ENCODE data around the gene MAN2A1. TPM values are rescaled to one million over a fixed set of nuclear protein-coding genes. Genes with fewer than 3 reads are reported as not detected.

Gene MAN2A1
- total and polyA plus RNA-seq, 7 experiments from 2014 or later, result 24.9 to 107 (median 56.4) TPM

DNA sequence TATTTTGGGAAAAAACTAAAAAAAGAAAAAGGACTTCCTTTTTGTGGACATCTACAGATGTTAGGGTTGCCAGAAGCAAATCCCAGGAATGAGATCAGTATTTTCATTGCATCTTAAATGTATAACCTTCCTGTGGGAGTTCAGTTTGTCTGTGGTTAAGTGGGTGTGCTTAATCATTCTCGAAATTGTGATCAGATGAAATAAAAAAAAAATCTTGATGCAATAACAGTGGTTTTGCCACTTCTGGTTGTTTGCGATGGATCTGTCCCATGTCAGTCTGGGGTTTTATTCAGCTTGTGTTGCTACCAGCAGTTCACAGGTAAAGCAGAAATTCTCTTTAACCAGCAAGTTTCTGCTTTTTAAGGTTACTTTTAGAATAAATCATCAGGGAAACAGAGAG is 179.0 kb downstream of the MAN2A1 start:
- Mint-ChIP-seq H3K27ac (peak overlapping the region; percentile 29 to 90 (median 69)), H3K4me3 (peak overlapping the region in 7 of 10 donors; percentile 26 to 74 (median 49)), H3K4me1 (peaks cover 14 to 80% (median 60%) of the 10 kb centered on the region in 7 donors), H3K9me3 (peaks cover 0 to 7% (median 0%) of the 10 kb centered on the region in 11 donors), H3K27me3 (no peaks in the 10 kb centered on the region), H3K36me3 (peaks cover 11 to 52% (median 47%) of the 10 kb centered on the region in 5 donors)
- ChIA-PET CTCF (no interaction called here), POLR2A (interaction anchor here (0.6 to 2.3 kb wide), 3 partner anchors 9 to 1212 kb away, joined by 3 to 10 read pairs (median 3); no protein-coding TSS in a partner anchor)
- DNase-seq (peak in 4 of 9 donors; percentile 9 to 39 (median 19)), ATAC-seq (no peak)
- H3K27me3 ChIP-seq (ENCODE audit: control insufficient read depth in 2 of 2, insufficient read depth in 2 of 2, low read length in 2 of 2), result no peaks in the 10 kb centered on the region
- no peaks in the 10 kb centered on the region for H3K9me3 ChIP-seq (ENCODE audit: control insufficient read depth in 2 of 3, low read length in 3 of 3)
- H3K36me3 ChIP-seq (ENCODE audit: control insufficient read depth in 2 of 3, insufficient read depth in 3 of 3, low read length in 3 of 3), result peaks cover 0 to 13% (median 0%) of the 10 kb centered on the region in 3 experiments
- no peak overlapping the region for H3K27ac ChIP-seq (ENCODE audit: low read depth, low read length)
- peaks cover 5 to 14% of the 10 kb centered on the region in 2 donors for H3K4me1 ChIP-seq (ENCODE audit: control insufficient read depth in 2 of 2, insufficient read depth in 2 of 2, low read length in 2 of 2)
- intact Hi-C loops (cut with micrococcal nuclease), result no loop called here
- H3K4me3 ChIP-seq (ENCODE audit: low read length), result no peak overlapping the region

DNA sequence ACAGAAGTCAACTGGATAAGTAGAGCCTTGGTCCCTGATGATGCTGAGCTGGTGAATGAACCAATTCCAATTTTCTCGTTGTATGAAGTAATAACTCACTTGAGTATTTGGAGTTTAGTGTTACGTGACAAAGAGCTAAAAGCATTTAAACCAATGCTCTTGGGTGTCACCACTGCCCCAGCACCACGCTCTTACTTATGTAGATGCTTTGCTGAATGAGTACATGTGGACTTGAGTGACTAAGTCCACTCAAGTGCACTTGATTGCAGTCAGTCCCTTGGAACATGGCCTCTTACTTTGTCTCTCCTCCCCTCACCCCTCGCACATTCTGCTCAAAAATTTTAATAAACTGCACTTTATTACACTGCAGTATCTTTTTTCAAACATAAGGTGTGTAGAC is 184.0 kb downstream of the MAN2A1 start:
- Histone ChIP-seq H3K36me3 (ENCODE audit: control insufficient read depth in 2 of 3, insufficient read depth in 3 of 3, low read length in 3 of 3) (no peaks in the 10 kb centered on the region), H3K9me3 (ENCODE audit: control insufficient read depth in 2 of 3, low read length in 3 of 3) (no peaks in the 10 kb centered on the region), H3K4me1 (ENCODE audit: control insufficient read depth in 2 of 2, insufficient read depth in 2 of 2, low read length in 2 of 2) (peaks cover 1 to 24% of the 10 kb centered on the region in 2 donors), H3K27me3 (ENCODE audit: control insufficient read depth in 2 of 2, insufficient read depth in 2 of 2, low read length in 2 of 2) (no peaks in the 10 kb centered on the region), H3K4me3 (ENCODE audit: low read length) (no peak overlapping the region), H3K27ac (ENCODE audit: low read depth, low read length) (no peak overlapping the region)
- DNase-seq (no peak), ATAC-seq (no peak)
- Mint-ChIP-seq H3K9me3 (peaks cover 0 to 7% (median 0%) of the 10 kb centered on the region in 11 donors), H3K27ac (peak overlapping the region in 6 of 9 donors; percentile 15 to 72 (median 46)), H3K27me3 (no peaks in the 10 kb centered on the region), H3K4me3 (peak overlapping the region in 2 of 10 donors; percentile 1 to 18), H3K36me3 (peaks cover 6 to 15% (median 13%) of the 10 kb centered on the region in 5 donors), H3K4me1 (peaks cover 21 to 66% (median 49%) of the 10 kb centered on the region in 7 donors)
- intact Hi-C loops (cut with micrococcal nuclease), result loop anchor here in 1 of 2 donors (5.0 kb wide), 1 partner anchor 181 kb away; no protein-coding TSS in a partner anchor
- CTCF ChIA-PET, result no interaction called here
- POLR2A ChIA-PET, result interaction anchor here (0.6 to 1.3 kb wide), 2 partner anchors 16 to 70 kb away, joined by 6 to 8 read pairs; no protein-coding TSS in a partner anchor

DNA sequence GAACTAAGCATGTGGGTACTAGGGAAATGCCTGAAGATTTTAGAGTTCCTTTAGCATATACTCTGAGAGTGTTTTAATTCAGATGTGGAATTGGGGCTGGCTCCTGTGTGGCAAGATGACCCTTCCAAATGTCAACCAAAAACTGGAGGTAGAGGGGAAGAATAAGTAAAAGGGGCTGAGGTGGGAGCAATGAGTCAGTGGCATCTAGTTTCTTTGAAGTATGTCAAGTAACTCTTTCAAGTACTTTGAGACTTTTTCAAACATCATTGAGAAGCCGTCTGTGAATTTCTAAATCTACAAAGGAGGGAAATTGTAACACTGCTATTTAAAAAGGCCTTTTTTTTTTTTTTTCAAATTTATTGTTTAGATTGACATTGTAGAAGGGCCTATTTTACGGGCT is 184.4 kb downstream of the MAN2A1 start:
- Histone ChIP-seq H3K27ac (ENCODE audit: low read depth, low read length) (no peak overlapping the region), H3K4me3 (ENCODE audit: low read length) (no peak overlapping the region), H3K4me1 (ENCODE audit: control insufficient read depth in 2 of 2, insufficient read depth in 2 of 2, low read length in 2 of 2) (peaks cover 0 to 19% of the 10 kb centered on the region in 2 donors), H3K27me3 (ENCODE audit: control insufficient read depth in 2 of 2, insufficient read depth in 2 of 2, low read length in 2 of 2) (no peaks in the 10 kb centered on the region), H3K9me3 (ENCODE audit: control insufficient read depth in 2 of 3, low read length in 3 of 3) (no peaks in the 10 kb centered on the region), H3K36me3 (ENCODE audit: control insufficient read depth in 2 of 3, insufficient read depth in 3 of 3, low read length in 3 of 3) (no peaks in the 10 kb centered on the region)
- ATAC-seq (no peak), DNase-seq (no peak)
- Mint-ChIP-seq H3K27ac (peak overlapping the region in 8 of 9 donors; percentile 14 to 72 (median 31)), H3K36me3 (peaks cover 6 to 15% (median 12%) of the 10 kb centered on the region in 5 donors), H3K4me1 (peaks cover 18 to 62% (median 45%) of the 10 kb centered on the region in 7 donors), H3K27me3 (no peaks in the 10 kb centered on the region), H3K9me3 (peaks cover 0 to 7% (median 0%) of the 10 kb centered on the region in 11 donors), H3K4me3 (peak overlapping the region in 2 of 10 donors; percentile 1 to 18)
- POLR2A ChIA-PET, result no interaction called here
- CTCF ChIA-PET, result interaction anchor here (0.7 kb wide), 1 partner anchor 92 kb away, joined by 5 read pairs; no protein-coding TSS in a partner anchor
- intact Hi-C loops (cut with micrococcal nuclease), result loop anchor here in 1 of 2 donors (5.0 kb wide), 1 partner anchor 182 kb away; no protein-coding TSS in a partner anchor

DNA sequence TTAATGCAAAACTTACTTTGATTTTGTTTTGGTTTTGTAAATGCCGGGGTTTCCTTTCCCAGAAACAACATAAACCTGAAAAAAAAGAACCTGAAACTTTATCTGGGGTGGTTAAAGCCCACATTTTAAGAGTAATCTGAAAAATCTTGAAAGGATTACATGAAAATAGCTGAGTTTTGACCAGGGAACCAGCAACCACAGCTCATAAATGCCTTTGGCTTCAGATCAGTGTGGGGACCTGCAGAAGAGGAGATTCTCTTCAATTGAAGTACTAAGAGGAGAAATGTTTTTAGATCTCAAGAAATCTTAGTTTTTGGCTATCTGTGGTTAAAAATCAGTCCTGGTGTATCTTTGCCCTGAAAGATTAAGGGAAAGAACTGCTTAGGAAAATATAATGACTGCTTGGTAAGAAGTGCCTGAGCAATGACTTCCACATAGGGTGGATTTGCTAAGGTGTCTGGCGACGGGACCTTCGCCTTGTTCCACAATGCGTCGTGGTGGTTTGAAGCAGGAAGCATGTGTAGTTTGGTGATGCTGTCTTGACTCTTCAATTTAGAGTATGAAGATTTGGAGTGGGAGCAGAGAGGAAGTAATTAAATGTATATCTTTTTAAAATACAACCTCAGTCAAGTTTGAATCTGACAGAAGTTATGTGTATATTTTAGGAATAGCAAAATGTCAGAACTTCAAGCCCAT is 186.5 kb downstream of the MAN2A1 start:
- no peaks in the 10 kb centered on the region for H3K27me3 Mint-ChIP-seq
- POLR2A ChIA-PET, result interaction anchor here (0.6 to 1.8 kb wide), 4 partner anchors 17 to 86 kb away, joined by 3 to 6 read pairs (median 4); no protein-coding TSS in a partner anchor
- intact Hi-C loops (cut with micrococcal nuclease), result loop anchor here in 1 of 2 donors (2.0 kb wide), 1 partner anchor 45 kb away; no protein-coding TSS in a partner anchor
- Histone ChIP-seq H3K9me3 (ENCODE audit: control insufficient read depth in 2 of 3, low read length in 3 of 3) (no peaks in the 10 kb centered on the region), H3K4me1 (ENCODE audit: control insufficient read depth in 2 of 2, insufficient read depth in 2 of 2, low read length in 2 of 2) (peaks cover 0 to 17% of the 10 kb centered on the region in 2 donors), H3K4me3 (ENCODE audit: low read length) (no peak overlapping the region), H3K27ac (ENCODE audit: low read depth, low read length) (no peak overlapping the region), H3K36me3 (ENCODE audit: control insufficient read depth in 2 of 3, insufficient read depth in 3 of 3, low read length in 3 of 3) (no peaks in the 10 kb centered on the region), H3K27me3 (ENCODE audit: control insufficient read depth in 2 of 2, insufficient read depth in 2 of 2, low read length in 2 of 2) (no peaks in the 10 kb centered on the region)
- peaks cover 17 to 52% (median 41%) of the 10 kb centered on the region in 7 donors for H3K4me1 Mint-ChIP-seq
- H3K9me3 Mint-ChIP-seq, result peaks cover 0 to 7% (median 0%) of the 10 kb centered on the region in 11 donors
- H3K27ac Mint-ChIP-seq, result peak overlapping the region in 8 of 9 donors; percentile 10 to 78 (median 46)
- H3K4me3 Mint-ChIP-seq, result peak overlapping the region; percentile 22 to 80 (median 51)
- ATAC-seq, result no peak
- peak in 3 of 9 donors; percentile 32 to 50 (median 33) for DNase-seq
- CTCF ChIA-PET, result no interaction called here
- H3K36me3 Mint-ChIP-seq, result peaks cover 5 to 10% (median 6%) of the 10 kb centered on the region in 5 donors

DNA sequence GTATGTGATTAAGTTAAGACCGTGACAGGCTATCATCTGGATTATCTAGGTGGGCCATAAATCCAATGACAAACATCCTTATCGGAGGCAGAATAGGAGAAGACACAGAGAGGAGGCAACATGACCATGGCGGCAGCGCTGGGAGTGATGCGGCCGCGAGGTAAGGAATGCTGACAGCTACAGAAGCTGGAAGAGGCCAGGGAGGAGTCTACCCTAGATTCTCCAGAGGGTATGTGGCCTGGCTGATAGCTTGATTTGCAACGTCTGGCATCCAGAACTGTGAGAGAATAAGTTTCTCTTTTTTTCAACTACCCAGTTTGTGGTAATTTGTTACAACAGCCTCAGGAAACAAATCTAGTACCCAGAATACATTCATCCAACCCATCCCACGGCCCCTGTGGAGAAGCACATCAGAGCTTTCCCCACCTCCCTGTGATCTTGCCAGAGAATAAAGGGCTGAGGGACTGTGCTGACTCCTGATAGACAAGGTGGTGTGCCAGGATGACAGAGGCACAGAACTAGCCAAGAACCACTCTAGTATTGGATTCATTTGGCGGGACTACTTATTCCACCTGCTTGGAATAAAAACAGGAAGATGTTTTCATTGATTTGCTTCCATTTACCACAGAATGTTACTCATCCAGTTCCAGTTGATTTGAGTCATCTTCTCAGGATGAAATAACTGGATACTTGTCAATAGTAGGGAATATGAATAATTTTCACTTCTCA is 187.4 kb downstream of the MAN2A1 start:
- ChIA-PET POLR2A (interaction anchor here (0.8 to 1.8 kb wide), 4 partner anchors 12 to 45 kb away, joined by 3 to 6 read pairs (median 4); no protein-coding TSS in a partner anchor), CTCF (no interaction called here)
- H3K4me1 ChIP-seq (ENCODE audit: control insufficient read depth in 2 of 2, insufficient read depth in 2 of 2, low read length in 2 of 2), result peaks cover 0 to 17% of the 10 kb centered on the region in 2 donors
- H3K4me1 Mint-ChIP-seq, result peaks cover 17 to 61% (median 45%) of the 10 kb centered on the region in 7 donors
- no peak overlapping the region for H3K4me3 ChIP-seq (ENCODE audit: low read length)
- no peak for DNase-seq
- H3K27me3 ChIP-seq (ENCODE audit: control insufficient read depth in 2 of 2, insufficient read depth in 2 of 2, low read length in 2 of 2), result no peaks in the 10 kb centered on the region
- H3K27ac Mint-ChIP-seq, result peak overlapping the region in 2 of 9 donors; percentile 42 to 76
- ATAC-seq, result no peak
- peaks cover 4 to 7% (median 6%) of the 10 kb centered on the region in 5 donors for H3K36me3 Mint-ChIP-seq
- no peaks in the 10 kb centered on the region for H3K27me3 Mint-ChIP-seq
- H3K9me3 Mint-ChIP-seq, result peaks cover 0 to 7% (median 0%) of the 10 kb centered on the region in 11 donors
- no peaks in the 10 kb centered on the region for H3K36me3 ChIP-seq (ENCODE audit: control insufficient read depth in 2 of 3, insufficient read depth in 3 of 3, low read length in 3 of 3)
- peak overlapping the region in 1 of 10 donors; percentile 75 for H3K4me3 Mint-ChIP-seq
- intact Hi-C loops (cut with micrococcal nuclease), result loop anchor here in 1 of 2 donors (2.0 kb wide), 1 partner anchor 44 kb away; no protein-coding TSS in a partner anchor
- no peaks in the 10 kb centered on the region for H3K9me3 ChIP-seq (ENCODE audit: control insufficient read depth in 2 of 3, low read length in 3 of 3)
- no peak overlapping the region for H3K27ac ChIP-seq (ENCODE audit: low read depth, low read length)

DNA sequence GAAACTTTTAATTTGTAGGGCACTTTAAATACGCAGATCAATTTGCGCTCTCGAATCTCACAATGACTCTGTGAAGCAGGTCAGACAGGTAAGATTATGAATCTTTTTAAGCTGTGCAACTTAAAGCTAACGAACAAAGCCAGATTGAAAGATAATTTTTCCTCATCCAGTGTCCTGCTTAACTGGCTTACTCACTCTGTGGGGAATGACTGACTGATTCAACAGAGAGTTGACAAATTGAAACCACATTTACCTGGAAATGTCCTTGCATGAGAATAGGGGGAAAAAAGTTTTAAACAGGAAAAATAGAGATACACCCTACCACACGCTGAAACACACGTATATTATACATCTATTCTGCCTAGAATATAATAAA is 187.9 kb downstream of the MAN2A1 start:
- H3K4me3 Mint-ChIP-seq, result no peak overlapping the region
- H3K4me1 Mint-ChIP-seq, result peaks cover 17 to 64% (median 50%) of the 10 kb centered on the region in 7 donors
- CTCF ChIA-PET, result no interaction called here
- no peaks in the 10 kb centered on the region for H3K27me3 Mint-ChIP-seq
- peaks cover 0 to 20% of the 10 kb centered on the region in 2 donors for H3K4me1 ChIP-seq (ENCODE audit: control insufficient read depth in 2 of 2, insufficient read depth in 2 of 2, low read length in 2 of 2)
- ATAC-seq (no peak), DNase-seq (no peak)
- H3K4me3 ChIP-seq (ENCODE audit: low read length), result no peak overlapping the region
- no peaks in the 10 kb centered on the region for H3K27me3 ChIP-seq (ENCODE audit: control insufficient read depth in 2 of 2, insufficient read depth in 2 of 2, low read length in 2 of 2)
- H3K36me3 Mint-ChIP-seq, result peaks cover 2 to 5% (median 3%) of the 10 kb centered on the region in 5 donors
- H3K27ac Mint-ChIP-seq, result no peak overlapping the region
- peaks cover 0 to 8% (median 0%) of the 10 kb centered on the region in 11 donors for H3K9me3 Mint-ChIP-seq
- intact Hi-C loops (cut with micrococcal nuclease), result loop anchor here in 1 of 2 donors (2.0 kb wide), 1 partner anchor 43 kb away; no protein-coding TSS in a partner anchor
- H3K27ac ChIP-seq (ENCODE audit: low read depth, low read length), result no peak overlapping the region
- no peaks in the 10 kb centered on the region for H3K9me3 ChIP-seq (ENCODE audit: control insufficient read depth in 2 of 3, low read length in 3 of 3)
- no peaks in the 10 kb centered on the region for H3K36me3 ChIP-seq (ENCODE audit: control insufficient read depth in 2 of 3, insufficient read depth in 3 of 3, low read length in 3 of 3)
- POLR2A ChIA-PET, result interaction anchor here (0.8 kb wide), 1 partner anchor 12 kb away, joined by 3 read pairs; no protein-coding TSS in a partner anchor

Measured in naive thymus-derived CD4-positive, alpha-beta T cell (primary cell).